Central memory CD8-positive, alpha-beta T cell (primary cell): ENCODE measurements around the gene BLOC1S5.
"Not testable (repeated sequence)": the region's sequence is repeated elsewhere in the genome, so short reads cannot be mapped to it uniquely, and the experiment has no call there.

Source experiments
- ATAC-seq: fragments of 150-1000 bp; cut with Tn5 transposase; replicated peaks from 2 replicates; pipeline ENCODE4 v1.10.0; 2022; ENCODE audit warnings: mild to moderate bottlenecking, moderate FRiP score, moderate number of reproducible peaks; ENCODE audit not compliant: poor library complexity, severe bottlenecking; ENCODE audit errors: extremely low read depth
- DNase-seq, 2 donors: peaks; one replicate each; pipeline ENCODE4 v3.0.0; 2021; ENCODE audit warnings: low spot score in 2 of 2
- H3K27ac Mint-ChIP-seq: one replicate; pipeline ENCODE4 v1.8.0; 2022; ENCODE audit warnings: low read depth, mild to moderate bottlenecking, moderate library complexity, mixed read lengths
- H3K27me3 Mint-ChIP-seq: one replicate; pipeline ENCODE4 v1.8.0; 2022; ENCODE audit warnings: mixed read lengths
- H3K36me3 Mint-ChIP-seq: one replicate; pipeline ENCODE4 v1.8.0; 2022; ENCODE audit warnings: mild to moderate bottlenecking, moderate library complexity, mixed read lengths; ENCODE audit not compliant: insufficient read depth
- H3K4me1 Mint-ChIP-seq: one replicate; pipeline ENCODE4 v1.8.0; 2022; ENCODE audit warnings: mixed read lengths
- H3K4me3 Mint-ChIP-seq: one replicate; pipeline ENCODE4 v1.8.0; 2022; ENCODE audit warnings: mild to moderate bottlenecking, moderate library complexity, mixed read lengths
- H3K9me3 Mint-ChIP-seq: one replicate; pipeline ENCODE4 v1.8.0; 2022; ENCODE audit warnings: mixed read lengths

Gene BLOC1S5

DNA sequence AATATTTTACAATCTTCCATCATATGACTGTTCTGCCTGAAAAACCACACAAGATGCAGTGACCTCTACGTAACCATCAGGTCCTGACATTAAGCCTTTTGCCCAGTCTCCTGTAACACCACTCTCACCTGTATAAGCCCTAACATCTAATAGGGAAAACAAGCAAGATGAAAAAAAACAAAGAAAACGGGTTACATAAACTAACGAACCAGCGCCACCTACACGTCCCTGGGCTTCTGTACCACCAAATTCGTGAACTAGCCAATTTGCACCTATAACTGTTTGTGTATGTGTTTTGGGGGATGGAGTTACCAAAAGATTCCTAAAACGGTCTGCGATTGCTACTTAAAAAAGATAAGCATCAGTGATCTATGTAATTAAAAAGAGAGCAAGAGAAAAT lies 70.2 kb downstream of the BLOC1S5 start:
- no peak for DNase-seq
- H3K27ac Mint-ChIP-seq: no peak overlapping the region
- H3K4me1 Mint-ChIP-seq: no peaks in the 10 kb centered on the region
- no peaks in the 10 kb centered on the region for H3K9me3 Mint-ChIP-seq
- H3K4me3 Mint-ChIP-seq: no peak overlapping the region
- H3K36me3 Mint-ChIP-seq: no peaks in the 10 kb centered on the region
- no peaks in the 10 kb centered on the region for H3K27me3 Mint-ChIP-seq
- no peak for ATAC-seq

DNA sequence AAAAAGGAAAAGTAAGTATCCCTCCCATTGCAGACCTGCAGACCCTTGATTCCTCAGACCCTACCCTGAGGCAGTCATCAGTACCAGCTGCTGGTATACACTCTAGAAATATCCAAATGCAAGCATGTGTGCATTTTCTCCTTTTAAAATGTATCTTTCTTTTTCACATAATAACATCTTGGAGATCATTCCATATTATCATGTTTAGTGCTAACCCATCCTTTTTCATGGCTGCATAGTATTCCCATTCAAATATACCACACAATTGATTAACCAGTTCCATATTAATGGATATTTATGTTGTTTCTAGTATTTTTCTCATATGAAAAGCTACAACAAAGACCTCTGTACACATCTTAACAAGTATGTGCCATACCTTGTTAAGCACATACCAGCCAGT lies 70.8 kb downstream of the BLOC1S5 start:
- no peak for DNase-seq
- no peaks in the 10 kb centered on the region for H3K36me3 Mint-ChIP-seq
- H3K4me3 Mint-ChIP-seq: no peak overlapping the region
- no peaks in the 10 kb centered on the region for H3K9me3 Mint-ChIP-seq
- H3K27me3 Mint-ChIP-seq: no peaks in the 10 kb centered on the region
- ATAC-seq: no peak
- H3K27ac Mint-ChIP-seq: no peak overlapping the region
- H3K4me1 Mint-ChIP-seq: no peaks in the 10 kb centered on the region

DNA sequence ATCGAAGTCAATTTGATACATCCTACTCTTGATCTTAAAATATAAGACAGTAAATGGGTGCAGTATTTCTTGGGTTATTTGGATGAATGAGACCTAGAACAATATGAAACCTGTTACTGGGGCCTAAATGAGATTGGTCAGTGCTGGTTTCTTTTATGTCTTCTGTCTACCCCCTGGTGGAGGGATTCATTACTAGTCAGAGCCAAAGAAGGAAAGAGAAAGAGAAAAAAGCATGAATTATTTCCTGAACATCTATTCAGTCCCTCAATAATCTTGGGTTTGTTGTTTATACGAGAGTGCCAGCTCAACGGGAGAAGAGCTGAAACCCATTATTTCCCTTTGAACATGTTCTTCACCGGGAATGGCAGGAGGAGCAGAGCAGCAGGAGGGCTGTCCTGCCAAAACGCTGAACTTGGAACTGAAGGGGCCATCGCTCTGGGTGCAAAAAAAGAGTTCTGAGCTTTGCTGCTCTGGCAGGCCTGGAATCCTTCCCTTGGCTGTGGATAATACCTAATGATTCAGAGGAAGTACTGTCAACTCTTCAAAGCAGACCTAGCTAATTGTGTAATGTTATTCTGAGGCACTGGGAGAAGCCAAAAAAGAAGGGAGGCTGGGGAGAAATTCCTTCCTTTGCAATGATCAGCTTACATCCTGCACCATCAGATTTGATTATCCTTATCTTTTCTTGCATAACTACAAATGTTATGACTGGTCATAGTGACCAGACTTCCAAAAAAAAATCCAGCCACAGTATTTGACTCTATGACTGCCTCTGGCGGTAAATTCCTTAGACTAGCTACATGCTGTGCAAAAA lies 72.0 kb downstream of the BLOC1S5 start:
- no peaks in the 10 kb centered on the region for H3K9me3 Mint-ChIP-seq
- H3K4me3 Mint-ChIP-seq: no peak overlapping the region
- ATAC-seq (no peak), DNase-seq (no peak)
- no peaks in the 10 kb centered on the region for H3K36me3 Mint-ChIP-seq
- H3K27ac Mint-ChIP-seq: no peak overlapping the region
- H3K27me3 Mint-ChIP-seq: no peaks in the 10 kb centered on the region
- H3K4me1 Mint-ChIP-seq: no peaks in the 10 kb centered on the region

DNA sequence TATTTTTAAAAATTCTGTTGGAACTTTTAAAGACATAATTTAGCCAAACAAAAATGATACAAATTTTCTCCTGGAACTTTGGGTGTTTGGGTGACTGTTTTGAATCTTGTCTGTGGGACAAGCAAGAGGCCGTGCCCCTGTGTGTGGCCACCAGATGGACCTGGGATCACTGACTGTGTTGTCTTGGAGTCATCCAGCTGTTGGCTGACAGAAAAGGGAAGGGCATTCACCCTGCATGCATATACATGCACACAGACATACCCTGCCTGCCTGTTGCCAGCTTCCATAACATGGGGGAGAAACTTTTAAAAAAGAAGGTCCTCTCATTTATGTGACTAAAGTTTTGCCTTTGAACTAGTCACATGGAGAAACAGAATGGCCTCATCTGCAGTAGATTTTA lies 72.7 kb downstream of the BLOC1S5 start:
- Mint-ChIP-seq H3K9me3 (peaks cover 5% of the 10 kb centered on the region), H3K4me3 (no peak overlapping the region), H3K27ac (no peak overlapping the region), H3K27me3 (no peaks in the 10 kb centered on the region), H3K36me3 (no peaks in the 10 kb centered on the region), H3K4me1 (no peaks in the 10 kb centered on the region)
- no peak for DNase-seq
- no peak for ATAC-seq

DNA sequence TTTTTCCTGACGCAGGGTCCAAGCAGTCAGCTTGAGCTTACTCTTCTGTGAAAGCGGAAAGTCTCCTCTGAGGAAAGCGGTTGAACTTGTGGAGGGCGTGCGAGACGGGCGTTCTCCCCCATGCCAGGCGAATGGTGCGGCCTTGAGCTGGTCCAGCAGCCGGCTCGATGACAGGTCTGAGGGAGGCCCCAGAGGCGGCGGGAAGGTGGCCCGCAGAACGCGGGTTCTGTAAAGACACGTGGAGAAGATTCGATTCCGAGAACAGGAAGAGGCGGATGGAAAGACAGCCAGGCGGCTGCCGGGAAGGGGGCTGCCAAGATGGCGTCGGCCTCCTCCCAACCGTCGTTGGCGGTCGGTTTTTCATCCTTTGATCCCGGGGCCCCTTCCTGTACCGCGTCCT lies 78.0 kb downstream of the BLOC1S5 start:
- no peaks in the 10 kb centered on the region for H3K4me1 Mint-ChIP-seq
- peaks cover 5% of the 10 kb centered on the region for H3K9me3 Mint-ChIP-seq
- H3K4me3 Mint-ChIP-seq: no peak overlapping the region
- H3K36me3 Mint-ChIP-seq: no peaks in the 10 kb centered on the region
- H3K27me3 Mint-ChIP-seq: no peaks in the 10 kb centered on the region
- ATAC-seq (no peak), DNase-seq (no peak)
- H3K27ac Mint-ChIP-seq: no peak overlapping the region

DNA sequence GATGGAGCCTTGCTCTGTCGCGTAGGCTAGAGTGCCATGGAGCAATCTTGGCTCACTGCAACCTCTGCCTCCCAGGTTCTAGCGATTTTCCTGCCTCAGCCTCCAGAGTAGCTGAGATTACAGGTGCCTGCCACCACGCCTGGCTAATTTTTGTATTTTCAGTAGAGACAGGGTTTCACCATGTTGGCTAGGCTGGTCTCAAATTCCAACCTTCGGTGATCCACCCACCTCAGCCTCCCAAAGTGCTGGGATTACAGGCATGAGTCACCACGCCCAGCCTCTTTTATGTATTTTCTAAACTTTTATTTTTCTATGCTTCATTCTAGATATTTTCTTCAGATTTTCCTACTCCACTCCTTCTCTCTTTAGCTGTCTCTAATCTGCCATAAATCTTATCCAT lies 80.2 kb downstream of the BLOC1S5 start:
- not testable (repeated sequence) for H3K27me3 Mint-ChIP-seq, H3K9me3 Mint-ChIP-seq, H3K27ac Mint-ChIP-seq, DNase-seq, ATAC-seq, H3K4me3 Mint-ChIP-seq, H3K36me3 Mint-ChIP-seq, H3K4me1 Mint-ChIP-seq

DNA sequence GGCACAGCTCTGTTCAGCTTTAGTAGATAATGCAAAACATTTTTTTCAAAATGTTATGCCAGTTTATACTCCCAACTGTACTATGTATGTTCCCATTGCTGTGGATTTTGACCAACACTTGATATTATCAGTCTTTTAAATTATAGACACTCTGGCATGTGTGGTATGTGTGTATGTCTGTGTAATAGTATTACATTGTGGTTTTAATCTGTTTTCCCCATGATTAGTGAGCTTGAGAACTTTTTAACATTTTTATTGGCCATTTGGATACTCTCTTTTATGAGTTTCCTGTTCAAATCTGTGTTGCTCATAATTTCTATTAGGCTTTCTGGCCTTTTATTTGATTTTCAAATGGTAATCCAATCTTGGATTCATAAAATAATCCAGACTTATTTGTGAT lies 84.4 kb downstream of the BLOC1S5 start:
- H3K27ac Mint-ChIP-seq: no peak overlapping the region
- ATAC-seq (no peak), DNase-seq (no peak)
- no peaks in the 10 kb centered on the region for H3K9me3 Mint-ChIP-seq
- H3K4me1 Mint-ChIP-seq: no peaks in the 10 kb centered on the region
- H3K27me3 Mint-ChIP-seq: peaks cover 9% of the 10 kb centered on the region
- H3K4me3 Mint-ChIP-seq: no peak overlapping the region
- no peaks in the 10 kb centered on the region for H3K36me3 Mint-ChIP-seq

DNA sequence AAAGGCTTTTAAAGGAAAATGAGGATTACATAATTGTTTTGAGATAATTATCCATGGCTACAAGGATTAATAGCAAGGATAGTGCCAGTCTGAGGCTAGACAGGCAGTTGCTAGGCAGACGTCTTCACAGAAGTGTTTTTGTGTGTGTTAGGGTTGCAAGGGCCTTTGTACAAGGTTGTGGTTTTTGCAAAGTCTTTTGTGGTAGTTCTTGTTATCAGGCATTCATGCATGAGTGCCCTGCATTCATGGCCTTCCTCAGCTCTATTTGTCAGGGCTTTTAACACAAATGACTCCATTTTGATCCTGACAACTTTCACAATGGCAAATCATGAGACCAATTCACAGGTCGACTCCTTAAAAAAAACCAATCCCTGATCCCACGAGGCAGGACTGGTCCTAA lies 85.5 kb downstream of the BLOC1S5 start:
- no peak overlapping the region for H3K4me3 Mint-ChIP-seq

DNA sequence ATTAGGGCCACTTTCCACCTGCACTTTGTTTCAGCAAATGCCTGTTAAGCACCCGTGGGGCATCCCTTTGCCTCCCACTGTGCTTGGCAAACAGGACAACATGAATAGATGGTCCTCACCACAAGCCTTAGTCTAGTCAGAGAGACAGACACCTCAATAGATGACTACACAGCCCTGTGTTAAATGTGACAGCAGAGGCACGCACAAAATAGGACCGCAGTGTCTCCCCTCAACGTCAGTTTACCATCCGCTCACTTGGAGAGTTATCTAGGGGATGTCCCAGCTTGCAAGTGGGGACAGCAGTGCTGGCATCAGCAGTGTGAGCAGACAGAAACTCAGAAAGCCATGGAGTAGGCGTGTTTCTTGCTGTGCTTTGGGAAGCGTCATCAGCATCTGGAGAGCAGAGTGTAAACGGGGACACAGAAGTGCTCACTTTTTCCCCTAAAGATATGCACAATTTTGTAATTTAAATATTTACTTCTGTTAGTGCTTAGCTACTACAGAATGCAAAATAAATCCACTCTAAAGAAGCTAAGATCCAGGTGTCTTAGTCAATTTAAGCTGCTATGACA lies 87.6 kb downstream of the BLOC1S5 start:
- H3K9me3 Mint-ChIP-seq: no peaks in the 10 kb centered on the region
- H3K27ac Mint-ChIP-seq: no peak overlapping the region
- ATAC-seq (no peak), DNase-seq (no peak)
- no peak overlapping the region for H3K4me3 Mint-ChIP-seq
- H3K4me1 Mint-ChIP-seq: no peaks in the 10 kb centered on the region
- no peaks in the 10 kb centered on the region for H3K36me3 Mint-ChIP-seq
- H3K27me3 Mint-ChIP-seq: peaks cover 19% of the 10 kb centered on the region

More for the DNA sequence above, 85.5 kb downstream of the BLOC1S5 start:
- Mint-ChIP-seq H3K4me1 (no peaks in the 10 kb centered on the region), H3K36me3 (no peaks in the 10 kb centered on the region), H3K27me3 (peaks cover 19% of the 10 kb centered on the region), H3K27ac (no peak overlapping the region), H3K9me3 (no peaks in the 10 kb centered on the region)
- ATAC-seq (no peak), DNase-seq (no peak)

DNA sequence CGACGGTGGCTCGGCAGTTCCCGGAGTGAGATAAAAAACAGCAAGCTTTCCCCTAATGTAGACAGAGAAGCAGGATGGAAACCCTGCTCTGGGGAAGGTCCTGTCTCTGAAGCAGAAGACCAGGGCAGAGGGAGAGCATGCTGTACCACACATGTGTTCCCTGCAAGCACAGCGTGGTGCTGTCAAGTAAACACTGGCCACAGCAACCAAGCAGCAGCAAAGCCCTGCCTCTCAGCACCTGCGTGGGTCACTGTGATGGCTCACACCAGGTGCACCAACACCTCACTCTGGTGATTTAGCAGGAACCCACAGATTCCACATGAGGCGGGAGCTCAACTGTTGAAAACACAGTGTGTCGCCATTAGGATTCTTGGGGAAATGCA lies 88.4 kb downstream of the BLOC1S5 start:
- ATAC-seq: peak; percentile 40
- H3K4me3 Mint-ChIP-seq: no peak overlapping the region

DNA sequence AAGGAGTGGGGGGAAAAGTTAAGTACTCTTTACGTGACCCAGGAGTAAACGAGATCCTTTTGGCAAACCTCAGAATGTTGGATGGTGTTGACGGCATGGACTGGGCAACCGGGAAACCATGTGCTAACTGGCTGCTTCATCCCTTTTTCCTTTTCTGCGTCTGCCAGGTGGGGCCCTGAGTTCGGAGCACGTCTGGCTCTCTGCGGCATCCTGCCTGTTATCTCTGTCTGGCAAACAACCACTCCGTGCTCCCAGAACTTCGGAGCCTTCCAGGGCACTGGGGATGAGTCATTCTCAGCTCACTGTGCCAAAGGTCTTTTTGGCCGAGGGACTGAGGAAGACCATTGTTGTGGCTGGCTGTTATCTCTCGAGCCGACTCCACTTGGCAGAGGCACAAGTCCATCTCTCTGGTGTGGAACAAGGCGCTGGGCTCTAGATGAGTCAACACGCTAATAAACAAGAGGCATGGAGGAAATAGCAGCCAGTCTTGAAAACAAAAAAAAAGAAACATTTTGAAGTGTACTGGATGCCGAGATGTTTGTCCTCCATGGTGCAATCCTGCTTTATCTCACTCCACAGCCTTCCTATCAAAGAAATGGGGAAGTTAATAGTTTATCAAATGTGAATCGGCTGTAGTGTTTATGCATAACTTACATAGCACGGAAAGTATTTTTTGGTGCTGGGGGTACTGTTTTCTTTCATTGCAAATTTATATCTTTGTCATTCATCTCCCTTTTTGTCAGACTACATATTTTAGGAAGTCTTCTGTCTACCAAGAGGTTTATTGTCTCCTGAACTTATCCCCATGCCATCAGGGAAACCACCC lies 89.0 kb downstream of the BLOC1S5 start:
- ATAC-seq (no peak), DNase-seq (no peak)
- peaks cover 19% of the 10 kb centered on the region for H3K27me3 Mint-ChIP-seq
- H3K36me3 Mint-ChIP-seq: no peaks in the 10 kb centered on the region
- no peak overlapping the region for H3K27ac Mint-ChIP-seq
- no peaks in the 10 kb centered on the region for H3K4me1 Mint-ChIP-seq
- no peak overlapping the region for H3K4me3 Mint-ChIP-seq
- peaks cover 5% of the 10 kb centered on the region for H3K9me3 Mint-ChIP-seq

More for the DNA sequence above, 88.4 kb downstream of the BLOC1S5 start:
- H3K27ac Mint-ChIP-seq: no peak overlapping the region
- no peaks in the 10 kb centered on the region for H3K4me1 Mint-ChIP-seq
- no peaks in the 10 kb centered on the region for H3K36me3 Mint-ChIP-seq
- H3K27me3 Mint-ChIP-seq: peaks cover 19% of the 10 kb centered on the region
- no peak for DNase-seq
- no peaks in the 10 kb centered on the region for H3K9me3 Mint-ChIP-seq

DNA sequence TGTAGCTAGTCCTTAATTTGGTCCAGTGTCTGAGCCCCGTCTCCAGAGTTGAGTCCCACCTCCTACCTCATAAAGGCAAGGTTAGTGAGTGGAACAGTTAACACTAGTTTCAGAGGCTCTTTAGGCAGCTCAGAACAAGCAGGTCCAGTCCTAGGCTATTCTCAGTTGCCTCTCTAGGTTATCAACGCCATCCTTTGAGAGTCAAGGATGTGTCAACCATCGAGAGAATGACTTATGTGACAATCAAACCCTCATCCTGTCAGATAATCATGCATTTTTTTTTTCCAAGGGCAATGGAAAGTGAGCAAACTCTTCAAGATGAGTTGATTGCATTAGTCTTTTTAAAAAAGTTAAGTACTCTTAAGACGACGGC lies 89.6 kb downstream of the BLOC1S5 start:
- H3K27me3 Mint-ChIP-seq: peaks cover 19% of the 10 kb centered on the region
- ATAC-seq: no peak
- no peak overlapping the region for H3K4me3 Mint-ChIP-seq
- DNase-seq: no peak
- H3K27ac Mint-ChIP-seq: no peak overlapping the region
- H3K4me1 Mint-ChIP-seq: no peaks in the 10 kb centered on the region
- no peaks in the 10 kb centered on the region for H3K36me3 Mint-ChIP-seq
- H3K9me3 Mint-ChIP-seq: peaks cover 5% of the 10 kb centered on the region

DNA sequence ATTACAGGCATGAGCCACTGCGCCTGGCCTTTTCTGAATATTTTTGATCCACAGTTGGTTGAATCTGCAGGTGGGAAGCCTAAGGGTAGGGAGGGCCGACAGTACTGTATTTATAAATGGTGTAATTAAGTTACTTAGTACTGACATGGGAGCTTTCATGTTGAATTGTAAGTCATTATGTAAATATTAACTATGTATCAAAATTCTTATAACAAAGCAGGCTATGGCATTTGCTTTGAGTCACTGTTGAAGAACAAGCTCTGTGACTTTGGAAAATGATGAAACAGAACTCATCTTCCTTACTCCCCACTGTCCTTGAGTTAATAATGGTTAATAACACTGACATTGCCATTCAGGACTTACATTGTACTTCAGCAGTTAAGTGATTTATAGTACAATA lies 90.6 kb downstream of the BLOC1S5 start:
- Mint-ChIP-seq H3K36me3 (no peaks in the 10 kb centered on the region), H3K27ac (no peak overlapping the region), H3K9me3 (peaks cover 5% of the 10 kb centered on the region), H3K4me1 (no peaks in the 10 kb centered on the region), H3K27me3 (peaks cover 19% of the 10 kb centered on the region), H3K4me3 (no peak overlapping the region)
- DNase-seq (no peak), ATAC-seq (no peak)
